DMS53 (cell line): ENCODE results near the gene MYPN.
"Not testable (repeated sequence)": the region's sequence is repeated elsewhere in the genome, so short reads cannot be mapped to it uniquely, and the experiment has no call there.

ENCODE experiments used
- DNase-seq: peaks from one replicate; lab custom pipeline; 2025; lab: John Stamatoyannopoulos, UW

The MYPN gene, protein sequence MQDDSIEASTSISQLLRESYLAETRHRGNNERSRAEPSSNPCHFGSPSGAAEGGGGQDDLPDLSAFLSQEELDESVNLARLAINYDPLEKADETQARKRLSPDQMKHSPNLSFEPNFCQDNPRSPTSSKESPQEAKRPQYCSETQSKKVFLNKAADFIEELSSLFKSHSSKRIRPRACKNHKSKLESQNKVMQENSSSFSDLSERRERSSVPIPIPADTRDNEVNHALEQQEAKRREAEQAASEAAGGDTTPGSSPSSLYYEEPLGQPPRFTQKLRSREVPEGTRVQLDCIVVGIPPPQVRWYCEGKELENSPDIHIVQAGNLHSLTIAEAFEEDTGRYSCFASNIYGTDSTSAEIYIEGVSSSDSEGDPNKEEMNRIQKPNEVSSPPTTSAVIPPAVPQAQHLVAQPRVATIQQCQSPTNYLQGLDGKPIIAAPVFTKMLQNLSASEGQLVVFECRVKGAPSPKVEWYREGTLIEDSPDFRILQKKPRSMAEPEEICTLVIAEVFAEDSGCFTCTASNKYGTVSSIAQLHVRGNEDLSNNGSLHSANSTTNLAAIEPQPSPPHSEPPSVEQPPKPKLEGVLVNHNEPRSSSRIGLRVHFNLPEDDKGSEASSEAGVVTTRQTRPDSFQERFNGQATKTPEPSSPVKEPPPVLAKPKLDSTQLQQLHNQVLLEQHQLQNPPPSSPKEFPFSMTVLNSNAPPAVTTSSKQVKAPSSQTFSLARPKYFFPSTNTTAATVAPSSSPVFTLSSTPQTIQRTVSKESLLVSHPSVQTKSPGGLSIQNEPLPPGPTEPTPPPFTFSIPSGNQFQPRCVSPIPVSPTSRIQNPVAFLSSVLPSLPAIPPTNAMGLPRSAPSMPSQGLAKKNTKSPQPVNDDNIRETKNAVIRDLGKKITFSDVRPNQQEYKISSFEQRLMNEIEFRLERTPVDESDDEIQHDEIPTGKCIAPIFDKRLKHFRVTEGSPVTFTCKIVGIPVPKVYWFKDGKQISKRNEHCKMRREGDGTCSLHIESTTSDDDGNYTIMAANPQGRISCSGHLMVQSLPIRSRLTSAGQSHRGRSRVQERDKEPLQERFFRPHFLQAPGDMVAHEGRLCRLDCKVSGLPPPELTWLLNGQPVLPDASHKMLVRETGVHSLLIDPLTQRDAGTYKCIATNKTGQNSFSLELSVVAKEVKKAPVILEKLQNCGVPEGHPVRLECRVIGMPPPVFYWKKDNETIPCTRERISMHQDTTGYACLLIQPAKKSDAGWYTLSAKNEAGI (N-terminal part only)

DNA sequence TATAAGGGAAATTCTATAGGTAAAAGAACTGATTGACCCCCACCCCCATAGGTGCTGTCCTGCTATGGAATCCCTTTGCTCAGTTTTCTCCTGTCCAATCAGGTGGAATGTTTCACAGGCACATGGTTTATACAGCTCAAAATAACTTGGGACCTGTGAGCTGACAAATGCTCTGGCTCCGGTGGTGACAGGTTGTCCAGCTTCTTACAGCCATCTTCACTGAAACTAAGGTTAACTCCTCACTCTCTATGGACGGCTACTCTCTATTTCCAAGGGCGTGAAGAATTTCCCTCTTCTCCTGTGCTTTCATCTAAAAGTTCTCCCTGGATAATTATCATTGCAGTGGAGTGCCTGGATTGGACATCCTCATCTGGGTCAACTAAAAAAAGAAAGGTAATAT is at the start of gene MYPN:
TSS of gene MYPN (plus strand) at position 158 of the 400 bp plus-strand sequence. CDS start 11,951 bp downstream, outside the sequence.
- no peak for DNase-seq

DNA sequence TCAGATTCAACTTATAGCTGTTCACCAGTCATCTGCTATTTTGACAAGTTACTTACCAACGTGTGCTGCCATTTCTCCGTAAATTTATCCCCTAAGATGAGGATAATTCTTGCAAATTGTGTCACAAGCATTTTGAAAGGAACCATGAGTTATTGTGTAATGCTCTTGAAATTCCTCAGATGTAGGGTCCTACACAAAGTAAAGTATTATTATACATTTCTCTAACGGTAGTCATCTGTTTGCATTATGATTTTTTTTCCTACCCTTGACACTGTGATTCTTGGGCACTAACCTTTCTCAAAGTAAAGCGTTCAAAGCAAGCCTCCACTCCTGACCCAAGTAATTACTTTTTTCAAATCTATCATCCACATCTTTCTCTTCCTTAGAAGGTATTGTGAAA is 42.3 kb upstream of the MYPN start:
- DNase-seq: no peak

DNA sequence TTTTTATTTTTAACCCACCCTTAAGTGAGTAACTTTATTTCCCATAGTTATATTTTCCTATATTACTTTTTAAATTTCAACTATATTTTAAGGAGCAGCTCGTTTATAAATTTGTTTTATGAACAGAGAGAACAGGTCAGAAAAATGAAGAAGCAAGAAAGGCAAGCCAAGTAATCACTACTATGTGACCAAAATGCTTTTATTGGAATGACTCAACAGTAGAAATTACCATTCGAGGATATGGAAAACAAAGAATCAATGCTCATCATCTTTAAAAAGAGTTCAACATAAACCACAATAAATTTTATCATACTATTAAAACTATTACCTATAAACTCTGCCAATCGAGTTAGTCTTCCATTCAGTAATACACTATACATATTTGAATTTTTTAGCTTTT is 41.8 kb upstream of the MYPN start:
- DNase-seq: no peak

DNA sequence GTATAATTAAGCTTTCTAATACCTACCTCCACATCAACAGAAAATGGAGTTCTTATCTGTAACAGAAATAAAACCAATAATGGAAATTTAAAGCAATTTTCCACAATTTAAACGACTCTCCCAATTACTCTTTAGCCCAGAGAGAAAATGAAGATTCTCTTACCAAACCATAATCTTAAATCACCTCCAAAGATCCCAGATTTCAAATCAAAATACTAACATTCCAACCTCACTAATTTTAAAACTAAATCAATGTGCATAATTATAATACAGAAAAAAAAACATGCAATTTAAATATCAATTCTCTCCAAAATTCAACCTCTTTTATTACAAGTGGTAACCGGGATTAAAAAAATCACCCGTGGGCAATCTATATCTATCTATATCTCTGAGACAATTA is 35.7 kb upstream of the MYPN start:
- DNase-seq: no peak

DNA sequence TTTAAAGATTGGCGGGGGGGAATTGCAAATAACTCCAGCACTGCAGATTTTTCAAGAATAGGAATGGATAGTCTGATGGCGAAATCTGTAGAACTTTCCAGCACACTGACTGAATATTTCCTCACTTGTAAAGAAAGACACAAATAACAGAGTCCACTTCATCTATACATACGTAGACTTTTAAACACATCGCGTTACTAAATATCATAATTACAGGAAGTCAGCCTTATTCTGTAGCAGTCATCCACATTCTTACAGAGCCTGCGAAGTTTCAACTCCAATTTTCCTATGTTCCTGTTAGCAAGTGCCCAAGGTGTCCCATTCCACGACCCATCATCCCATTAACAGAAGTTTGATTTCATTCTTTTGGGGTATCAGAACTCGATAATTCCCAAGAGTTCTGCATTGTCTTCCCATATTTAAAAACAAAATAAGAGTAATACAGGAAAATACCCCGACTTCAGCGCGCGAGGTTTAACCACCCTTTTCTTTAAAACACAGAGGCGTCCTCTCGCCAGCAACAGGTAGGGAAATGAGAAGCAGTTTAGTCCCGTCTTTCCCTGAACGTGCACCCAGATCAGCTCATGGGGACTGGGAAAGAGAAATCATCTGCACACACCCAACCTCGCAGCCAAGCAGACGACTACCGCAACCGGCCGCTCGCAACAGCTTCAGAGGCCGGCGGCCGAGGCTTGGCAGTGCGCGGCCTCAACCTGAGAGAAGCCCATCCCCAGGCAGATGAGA is 35.1 kb upstream of the MYPN start:
- peak; percentile 79 for DNase-seq

DNA sequence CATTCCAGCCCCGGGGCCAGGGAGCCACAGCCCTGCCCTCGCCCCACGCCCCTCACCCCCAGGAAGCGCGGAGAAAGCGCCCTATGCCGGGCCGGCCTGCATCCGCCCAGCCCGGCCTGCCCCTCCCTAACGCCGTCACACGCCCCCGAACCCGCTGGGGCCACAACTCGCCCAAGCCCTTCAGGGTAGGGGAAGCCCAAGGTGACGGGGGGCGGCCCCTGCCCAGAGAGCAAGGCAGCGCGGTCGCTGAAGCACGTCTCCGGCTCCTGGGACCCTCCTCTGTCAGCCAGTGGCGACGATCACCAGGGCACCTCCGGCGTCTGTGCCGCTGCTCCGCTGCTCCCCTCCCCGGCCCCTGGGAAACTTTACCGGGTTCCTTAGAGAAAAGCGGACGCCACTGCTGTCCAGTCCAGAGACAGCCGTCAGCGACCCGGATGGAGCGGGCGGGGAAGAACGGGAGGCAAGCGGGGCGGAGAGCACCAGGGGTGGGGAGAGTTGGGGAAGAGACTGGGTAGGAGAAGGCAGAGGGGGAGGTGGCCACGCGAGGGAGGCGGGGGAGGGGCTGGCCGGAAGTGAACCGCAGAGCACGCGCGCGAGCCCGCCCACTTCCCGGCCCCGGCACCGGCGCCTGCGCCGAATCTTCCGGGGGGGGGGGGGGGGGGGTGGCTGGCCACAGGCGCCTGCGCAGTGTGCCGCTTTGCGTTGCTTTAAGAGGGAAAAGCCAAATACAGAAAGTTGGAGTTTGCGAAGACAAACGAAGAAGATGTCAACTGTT is 34.3 kb upstream of the MYPN start, which contains the start of gene HERC4:
TSS of gene HERC4 (minus strand) at position 509 of the 775 bp plus-strand sequence. CDS start 2,175 bp downstream, outside the sequence.
- DNase-seq: peak; percentile 97

DNA sequence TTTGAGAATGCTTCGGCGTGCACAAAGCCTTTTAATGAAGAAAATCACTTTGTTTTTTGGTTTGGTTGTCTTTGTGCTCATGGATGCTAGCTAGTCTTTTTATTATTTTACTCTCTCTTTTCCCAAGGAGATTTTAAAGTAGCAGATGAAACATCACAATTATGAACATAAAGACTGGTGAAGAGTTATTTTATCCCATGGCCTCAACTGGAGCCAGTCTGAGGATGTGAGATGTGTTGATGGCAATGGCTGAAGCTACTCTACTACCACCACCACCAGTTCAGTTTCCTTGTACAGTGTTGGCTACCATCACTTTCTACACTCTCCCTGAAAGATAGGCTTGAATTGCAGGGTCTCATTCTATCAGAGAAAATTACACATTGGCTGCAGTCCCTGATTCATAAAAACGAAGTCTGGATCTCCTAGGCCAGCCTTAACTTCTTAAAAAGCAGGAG is 33.7 kb upstream of the MYPN start:
- DNase-seq: peak; percentile 42

DNA sequence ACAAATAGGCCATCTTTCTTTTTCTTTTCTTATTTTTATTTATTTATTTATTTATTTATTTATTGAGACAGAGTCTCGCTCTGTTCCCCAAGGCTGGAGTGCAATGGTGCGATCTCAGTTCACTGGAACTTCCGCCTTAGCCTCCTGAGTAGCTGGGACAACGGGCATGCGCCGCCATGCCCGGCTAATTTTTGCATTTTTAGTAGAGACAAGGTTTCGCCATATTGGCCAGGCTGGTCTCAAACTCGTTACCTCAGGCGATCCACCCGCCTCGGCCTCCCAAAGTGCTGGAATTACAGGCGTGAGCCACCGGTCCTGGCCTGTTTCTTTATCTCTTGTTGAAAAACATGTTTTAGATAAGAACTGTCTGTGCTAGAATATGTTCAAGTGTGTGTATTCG is 33.2 kb upstream of the MYPN start:
- DNase-seq: not testable (repeated sequence)

DNA sequence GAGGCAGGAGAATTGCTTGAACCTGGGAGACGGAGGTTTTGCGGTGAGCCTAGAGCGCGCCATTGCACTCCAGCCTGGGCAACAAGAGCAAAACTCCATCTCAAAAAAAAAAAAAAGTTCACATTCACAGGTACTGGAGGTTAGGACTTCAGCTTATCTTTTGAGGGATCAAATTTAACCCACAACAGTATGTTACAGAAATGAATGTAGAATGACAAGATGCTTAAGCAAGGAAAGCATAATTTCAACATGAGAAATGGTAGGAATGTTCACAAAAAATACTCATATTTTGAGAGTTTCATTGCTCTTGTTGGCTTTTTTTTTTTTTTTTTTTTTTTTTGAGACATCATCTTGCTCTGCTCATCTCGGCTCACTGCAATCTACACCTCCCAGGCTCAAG is 32.3 kb upstream of the MYPN start:
- DNase-seq: no peak

DNA sequence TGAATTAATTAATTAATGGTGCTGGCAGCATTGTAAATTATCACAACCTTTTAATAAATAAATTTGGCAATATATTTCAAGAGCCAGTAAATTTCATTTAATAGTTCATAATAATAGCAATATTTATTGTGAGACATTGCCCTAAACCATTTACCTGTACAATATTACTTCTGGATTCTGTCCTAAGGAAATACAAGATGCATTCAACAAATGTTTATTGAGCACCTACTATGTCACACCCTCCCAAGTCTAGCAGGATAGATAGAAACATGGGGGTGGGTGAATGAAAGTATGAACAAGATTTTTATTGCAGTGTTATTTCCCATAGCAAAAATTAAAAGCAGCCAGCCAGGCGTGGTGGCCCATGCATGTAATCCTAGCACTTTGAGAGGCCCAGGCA is 29.9 kb upstream of the MYPN start:
- no peak for DNase-seq

DNA sequence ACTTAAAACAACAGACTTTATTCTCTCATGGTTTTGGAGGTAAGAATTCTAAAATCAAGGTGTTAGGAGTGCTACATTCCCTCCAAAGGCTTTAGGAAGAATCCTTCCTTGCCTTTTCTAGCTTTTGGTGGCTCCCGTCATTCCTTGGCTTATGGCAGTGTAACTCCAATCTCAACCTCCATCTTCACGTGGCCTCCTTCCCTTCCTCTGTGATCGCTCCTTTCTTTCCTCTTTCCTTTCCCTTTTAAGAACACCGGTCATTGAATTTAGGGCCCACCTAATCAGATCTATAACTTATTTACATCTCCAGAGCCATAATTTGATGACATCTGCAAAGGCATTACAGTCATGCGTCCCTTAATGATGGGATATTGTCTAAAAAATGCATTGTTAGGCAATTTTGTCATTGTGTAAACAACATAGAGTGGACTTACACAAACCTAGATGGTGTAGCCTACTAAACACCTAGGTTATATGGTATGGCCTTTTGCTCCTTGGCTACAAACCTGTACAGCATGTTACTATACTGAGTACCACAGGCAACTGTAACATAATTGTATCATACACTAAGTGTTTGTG is 28.3 kb upstream of the MYPN start:
- no peak for DNase-seq

DNA sequence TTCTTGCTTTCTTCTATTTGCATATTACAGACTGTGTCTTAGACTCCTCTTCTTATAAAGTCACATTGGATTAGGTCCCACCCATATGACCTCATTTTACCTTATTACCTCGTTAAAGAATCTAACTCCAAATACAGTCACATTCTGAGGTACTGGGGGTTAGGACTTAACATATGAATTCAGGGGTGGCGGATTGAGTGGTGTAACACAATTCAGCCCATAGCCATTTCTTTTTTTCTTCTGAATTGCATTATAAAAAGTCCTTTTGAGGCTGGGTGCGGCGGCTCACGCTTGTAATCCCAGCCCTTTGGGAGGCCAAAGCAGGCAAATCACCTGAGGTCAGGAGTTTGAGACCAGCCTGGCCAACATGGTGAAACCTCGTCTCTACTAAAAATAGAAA is 27.4 kb upstream of the MYPN start:
- DNase-seq: no peak

DNA sequence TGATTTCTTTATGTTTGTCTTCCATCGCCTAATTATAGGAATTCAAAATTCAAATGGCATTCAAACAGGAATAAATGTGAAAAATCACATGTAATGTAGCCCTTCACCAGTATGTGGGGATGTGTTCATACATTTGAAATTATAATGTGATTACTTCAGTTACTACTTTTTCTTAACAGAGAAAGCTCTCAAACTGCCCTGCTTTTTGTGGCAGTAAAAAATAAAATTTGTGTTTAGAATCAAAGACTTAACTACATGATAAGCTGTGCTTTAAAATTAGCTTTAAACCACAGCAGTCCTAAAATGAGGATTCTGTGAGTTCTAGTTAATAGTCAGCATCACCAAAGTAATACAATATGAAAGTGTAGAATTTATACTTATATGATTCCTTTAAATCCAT is 26.4 kb upstream of the MYPN start:
- peak; percentile 25 for DNase-seq

DNA sequence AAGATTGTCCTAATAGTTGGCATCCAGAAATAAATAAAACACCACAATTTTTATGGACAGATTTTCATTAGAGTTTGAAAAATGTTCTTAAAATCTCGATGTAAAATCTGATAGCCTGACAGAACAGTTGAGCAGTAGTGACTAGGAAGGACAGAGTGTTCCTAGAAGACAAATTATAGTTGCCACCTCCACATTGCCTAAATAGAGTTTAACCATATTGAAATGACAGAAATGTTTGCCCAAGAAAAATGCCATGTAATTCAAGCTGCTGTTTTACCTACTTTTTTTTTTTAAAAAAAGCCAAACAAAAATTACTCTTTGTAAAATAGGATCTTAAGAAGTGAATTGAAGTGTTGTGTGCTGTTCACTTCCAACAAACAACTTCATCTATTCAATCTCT is 25.3 kb upstream of the MYPN start:
- no peak for DNase-seq

DNA sequence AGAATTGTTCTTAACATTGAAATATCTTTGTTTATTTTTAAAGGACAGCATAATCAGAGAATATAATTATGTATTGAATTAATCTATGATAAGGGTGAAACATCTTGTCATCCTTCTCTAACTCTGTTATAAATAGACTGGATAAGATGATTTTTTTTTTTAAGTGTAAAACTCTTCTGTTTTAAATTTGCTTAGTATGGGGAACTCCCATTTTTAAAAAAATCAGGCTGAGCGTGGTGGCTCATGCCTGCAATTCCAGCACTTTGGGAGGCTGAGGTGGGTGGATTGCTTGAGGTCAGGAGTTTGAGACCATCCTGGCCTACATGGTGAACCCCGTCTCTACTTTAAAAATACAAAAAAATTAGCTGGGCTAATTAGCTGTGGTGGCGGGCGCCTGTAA is 24.8 kb upstream of the MYPN start:
- no peak for DNase-seq

DNA sequence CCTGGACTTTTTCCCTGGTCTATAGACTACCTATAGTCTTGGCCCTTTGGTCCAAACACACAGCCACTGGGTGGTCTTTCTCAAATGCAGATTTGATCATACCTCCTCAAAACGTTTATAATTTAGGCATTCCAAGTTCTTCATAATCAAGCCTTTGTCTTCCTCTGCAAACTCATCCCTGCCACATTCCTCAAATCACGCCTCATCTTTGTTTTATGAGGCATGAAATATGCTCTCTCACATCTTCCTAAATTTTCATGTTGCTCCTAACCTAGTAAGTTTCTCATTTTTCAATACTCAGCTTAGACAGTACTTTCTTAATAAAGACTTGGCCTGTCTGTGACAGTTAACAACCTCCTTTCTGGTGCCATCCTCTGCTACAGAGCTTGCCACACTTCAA is 23.3 kb upstream of the MYPN start:
- DNase-seq: no peak

DNA sequence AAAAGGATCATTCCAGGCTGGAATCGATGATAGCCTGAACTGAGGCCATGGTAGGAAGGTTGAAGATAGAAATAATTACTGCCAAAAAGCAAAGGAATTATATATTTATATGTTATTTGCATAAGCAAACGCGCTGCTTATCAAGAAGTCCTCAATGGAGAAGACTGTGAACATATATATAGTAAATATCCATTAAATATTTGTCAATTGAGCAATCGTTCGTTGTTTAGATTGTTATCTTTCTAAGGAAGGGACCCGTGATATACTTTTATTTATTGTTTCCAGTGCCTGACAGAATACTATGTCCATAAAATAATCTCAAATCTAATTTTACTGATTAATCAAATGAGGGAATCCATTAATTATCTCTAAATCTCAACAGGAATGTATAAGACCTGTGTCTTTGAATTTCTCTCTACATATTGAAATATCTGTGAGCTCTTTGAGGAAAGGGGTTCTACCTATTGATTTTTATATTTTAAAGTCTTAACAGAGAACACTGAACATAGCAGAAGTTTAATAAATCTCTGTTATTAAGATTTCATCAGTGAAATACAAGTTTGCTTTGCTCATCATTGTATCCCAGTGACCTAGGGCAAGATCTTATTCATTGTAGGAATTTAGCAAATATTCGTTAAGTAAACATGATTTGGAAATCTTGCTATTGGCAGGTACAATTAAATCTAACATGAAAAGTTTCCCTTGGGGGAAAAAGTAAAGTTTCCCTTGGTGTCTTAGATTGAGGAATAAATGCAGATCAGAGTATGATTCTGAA is 22.2 kb upstream of the MYPN start:
- DNase-seq: no peak

DNA sequence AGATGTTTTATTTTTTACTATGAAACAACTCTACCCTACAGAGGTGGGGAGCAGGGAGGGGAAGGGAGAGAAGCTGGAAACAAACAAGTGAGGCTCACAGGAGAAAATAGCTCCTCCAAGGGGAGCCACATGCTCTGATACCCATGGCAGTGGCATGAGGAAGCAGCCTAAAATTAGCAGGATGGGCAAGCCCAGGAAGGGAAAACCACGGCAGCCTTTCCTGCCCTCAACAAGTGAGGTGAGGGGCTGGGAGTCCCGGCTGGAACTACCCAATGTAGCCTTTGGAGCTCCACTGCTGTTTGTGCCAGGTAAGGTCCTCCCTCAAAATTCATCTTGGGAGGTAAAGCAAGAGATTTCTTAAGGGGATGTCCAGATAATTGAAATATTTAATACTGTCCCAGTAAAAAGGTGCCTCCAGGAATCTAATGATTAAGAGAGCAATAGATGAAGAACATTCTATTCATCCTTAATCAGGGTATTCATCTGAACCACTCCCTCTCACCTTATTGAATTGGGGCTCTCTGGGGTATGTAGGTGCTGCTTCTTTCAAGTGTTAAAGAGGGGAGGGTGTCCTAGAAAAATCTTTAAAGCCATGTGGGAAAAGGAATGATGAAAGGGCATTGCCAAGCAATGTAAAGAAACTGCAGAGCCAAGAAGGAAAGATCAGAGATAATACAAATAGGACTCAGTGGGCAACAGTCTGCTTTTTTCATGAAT is 21.4 kb upstream of the MYPN start:
- no peak for DNase-seq

DNA sequence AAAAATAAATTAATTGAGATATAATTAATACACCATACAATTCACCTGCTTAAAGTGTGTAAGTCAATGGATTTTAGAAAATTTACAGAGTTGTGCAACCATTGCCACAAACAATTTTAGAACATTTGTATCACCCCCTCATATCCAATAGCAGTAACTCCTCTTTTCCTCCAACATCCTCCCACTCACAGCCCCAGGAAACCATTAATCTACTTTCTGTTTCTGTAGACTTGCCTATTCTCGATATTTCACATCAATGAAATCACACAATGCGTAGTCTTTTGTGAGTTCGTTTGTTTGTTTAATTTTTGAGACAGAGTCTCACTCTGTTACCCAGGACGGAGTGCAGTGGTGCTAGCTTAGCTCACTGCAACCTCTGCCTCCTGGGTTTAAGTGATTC is 20.5 kb upstream of the MYPN start:
- DNase-seq: no peak
